Dedifferentiated amniotic fluid mesenchymal stem cell (primary cell): ENCODE results near the gene NRF1.

Experiments
- DNase-seq: peaks from one replicate; pipeline ENCODE4 v3.0.0-alpha.2; 2016; ENCODE audit errors: extremely low spot score

Gene NRF1

DNA sequence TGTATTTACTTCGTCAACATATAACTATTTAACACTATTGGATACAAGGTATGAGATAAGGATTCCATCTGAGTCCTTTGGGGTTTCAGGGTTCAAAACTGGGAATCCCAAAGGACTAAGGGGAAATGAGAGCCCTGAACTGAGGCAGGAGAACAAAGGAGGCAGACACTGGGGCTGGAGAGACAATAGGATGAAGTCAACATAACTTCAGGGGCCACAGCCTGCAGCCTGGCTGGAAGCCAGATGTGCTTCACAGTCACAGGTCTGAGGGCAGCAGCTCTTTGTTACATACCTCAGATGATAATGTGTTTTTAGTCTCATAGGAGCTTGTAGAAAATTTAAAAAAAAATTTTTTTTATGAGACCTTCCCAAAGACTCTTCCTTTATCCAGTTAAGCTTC, 73.3 kb downstream of the NRF1 start:
- no peak for DNase-seq

DNA sequence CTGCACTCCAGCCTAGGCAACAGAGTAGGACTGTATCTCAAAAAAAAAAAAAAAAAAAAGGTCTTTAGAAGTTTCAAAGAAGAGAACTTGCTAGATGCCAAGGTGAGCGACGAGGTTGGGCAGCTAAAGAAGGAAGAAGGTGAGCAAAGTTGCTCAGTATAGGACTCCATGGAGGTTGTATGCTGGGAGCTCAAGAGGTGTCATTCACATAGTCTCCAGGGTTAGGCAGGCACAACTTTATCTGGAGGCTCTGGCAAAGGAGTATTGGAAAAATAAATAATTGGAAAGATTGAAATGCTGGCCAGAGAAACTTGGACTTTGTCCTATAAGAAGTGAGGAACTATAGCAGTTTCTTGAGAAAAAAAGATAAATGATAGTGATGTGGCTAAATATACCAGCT, 74.5 kb downstream of the NRF1 start:
- DNase-seq, result no peak

DNA sequence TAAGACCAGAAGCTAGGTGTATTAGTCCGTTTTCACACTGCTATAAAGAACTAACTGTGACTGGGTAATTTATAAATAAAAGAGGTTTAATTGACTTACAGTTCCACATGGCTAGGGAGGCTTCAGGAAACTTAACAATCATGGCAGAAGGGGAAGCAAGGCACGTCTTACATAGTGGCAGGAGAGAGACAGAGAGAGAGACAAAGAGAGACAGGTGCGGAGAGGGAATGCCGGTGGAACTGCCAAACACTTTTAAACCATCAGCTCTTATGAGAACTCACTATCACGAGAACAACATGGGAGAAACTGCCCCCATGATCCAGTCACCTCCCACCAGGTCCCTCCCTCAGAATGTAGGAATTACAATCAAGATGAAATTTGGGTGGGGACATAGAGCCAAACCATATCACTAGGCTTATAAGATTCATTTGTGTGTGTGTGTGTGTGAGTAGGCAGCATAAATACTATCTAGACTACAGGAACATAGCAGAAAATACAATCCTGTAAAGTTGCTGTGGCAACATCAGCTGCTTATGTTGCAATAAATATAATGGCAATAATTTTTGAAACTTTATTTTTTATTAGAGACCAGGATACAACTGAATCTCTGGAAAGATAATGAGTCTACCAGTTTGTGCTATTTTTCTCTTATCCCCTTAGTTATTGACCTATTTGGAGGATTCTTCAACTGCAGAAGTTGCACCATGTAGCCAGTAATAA, 77.1 kb downstream of the NRF1 start:
- DNase-seq, result no peak

DNA sequence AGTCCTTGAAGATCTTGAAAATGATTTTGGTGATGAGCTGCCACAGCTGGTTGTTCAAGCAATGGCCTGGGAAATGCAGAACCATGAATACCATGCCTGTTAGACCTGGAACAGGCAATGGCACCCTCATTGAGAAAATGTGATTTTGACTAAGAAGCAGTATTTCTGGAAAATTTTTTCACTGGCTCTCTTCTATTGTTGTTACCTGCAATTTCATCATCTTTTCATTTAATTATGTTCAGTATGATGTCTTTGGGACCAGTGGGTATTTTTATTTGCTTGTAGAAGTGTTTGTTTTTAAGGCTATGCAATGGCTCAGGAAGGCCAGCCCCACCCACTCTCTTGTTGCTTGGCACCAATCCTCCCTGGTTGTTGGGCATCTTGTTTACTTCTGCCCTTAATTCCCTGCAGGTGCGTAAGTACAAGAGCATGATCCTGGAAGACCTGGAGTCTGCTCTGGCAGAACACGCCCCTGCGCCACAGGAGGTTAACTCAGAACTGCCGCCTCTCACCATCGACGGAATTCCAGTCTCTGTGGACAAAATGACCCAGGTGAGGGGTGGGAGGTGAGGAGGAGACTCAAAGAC, 78.6 kb downstream of the NRF1 start:
- DNase-seq, result no peak

DNA sequence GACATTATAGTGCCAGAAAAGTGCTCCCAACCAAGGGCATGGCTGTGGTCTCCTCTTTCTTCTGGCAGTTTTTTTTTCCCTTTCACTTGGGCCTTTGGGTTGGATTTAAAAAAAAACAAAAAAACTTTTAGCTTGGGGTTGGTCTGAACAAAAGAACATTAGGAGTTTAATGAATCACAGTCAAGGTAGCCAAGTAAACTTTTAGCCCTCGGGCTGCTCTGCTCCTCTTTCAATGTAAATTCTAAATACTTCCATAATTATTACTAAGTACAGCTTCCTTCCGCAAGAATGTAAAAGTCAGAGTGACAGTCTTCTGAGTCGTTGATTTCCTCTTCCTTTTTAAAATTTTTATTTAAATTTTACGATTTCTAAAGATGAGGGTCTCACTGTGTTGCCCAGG, 79.2 kb downstream of the NRF1 start:
- no peak for DNase-seq

DNA sequence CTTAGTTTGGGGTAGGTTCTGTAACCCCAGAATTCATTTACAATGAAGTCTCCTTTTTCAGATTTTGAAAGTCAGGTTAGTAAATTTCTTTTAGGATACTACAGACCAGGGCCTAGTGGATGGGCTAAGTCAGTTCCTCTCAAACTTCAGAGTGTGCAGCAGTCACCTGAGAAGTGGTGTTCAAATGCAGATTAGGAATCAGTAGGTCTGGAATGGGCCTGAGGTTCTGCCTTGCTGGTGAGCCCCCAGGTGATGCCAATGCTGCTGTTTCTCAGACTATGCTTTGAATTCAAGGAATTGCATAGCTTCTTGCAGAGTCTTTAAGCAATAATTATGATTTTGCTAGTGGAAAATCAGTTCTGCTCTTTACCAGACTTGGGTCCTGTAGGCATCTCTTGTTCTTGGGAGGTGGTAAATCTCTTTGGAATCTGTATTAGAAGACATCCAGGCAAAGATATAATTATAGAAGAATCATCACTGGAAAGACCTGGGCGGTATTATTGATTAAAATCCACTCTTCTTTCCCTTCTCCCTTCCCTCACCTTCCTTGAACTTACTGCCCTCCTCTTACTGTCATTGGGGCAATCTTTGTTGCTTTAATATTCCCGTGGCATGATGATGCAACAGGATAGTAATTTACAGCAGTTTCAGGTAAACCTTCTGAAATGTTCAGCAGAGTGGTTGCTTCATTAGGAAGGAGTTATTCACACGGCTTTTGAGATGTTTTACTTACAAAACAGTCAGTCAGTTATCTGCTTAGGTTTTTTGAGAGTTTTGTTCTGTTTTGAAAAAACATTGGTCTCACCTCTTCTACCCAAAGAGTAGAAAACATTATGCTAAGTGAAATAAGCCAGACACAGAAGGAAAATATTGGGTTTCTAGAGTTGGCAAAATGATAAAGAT, 87.2 kb downstream of the NRF1 start:
- DNase-seq, result no peak

DNA sequence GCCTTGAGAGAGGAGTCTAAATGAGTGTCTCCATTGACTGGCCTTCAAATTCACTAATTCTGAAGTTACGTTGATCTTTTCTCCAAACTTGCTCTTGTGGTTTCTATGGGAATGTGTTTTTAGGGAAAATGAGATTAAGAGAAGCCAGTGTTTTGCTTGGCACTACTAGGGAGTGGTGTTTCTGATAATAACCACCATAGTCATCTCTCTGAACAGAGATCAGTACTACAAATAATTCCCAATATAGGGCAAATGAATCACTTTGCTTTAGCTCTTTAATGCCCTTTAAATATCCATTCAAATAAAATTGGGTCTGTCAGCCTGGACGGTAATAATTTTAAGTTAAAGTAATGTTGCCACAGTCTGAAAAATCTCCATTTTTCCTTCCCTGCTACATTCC, 90.8 kb downstream of the NRF1 start:
- DNase-seq, result no peak

DNA sequence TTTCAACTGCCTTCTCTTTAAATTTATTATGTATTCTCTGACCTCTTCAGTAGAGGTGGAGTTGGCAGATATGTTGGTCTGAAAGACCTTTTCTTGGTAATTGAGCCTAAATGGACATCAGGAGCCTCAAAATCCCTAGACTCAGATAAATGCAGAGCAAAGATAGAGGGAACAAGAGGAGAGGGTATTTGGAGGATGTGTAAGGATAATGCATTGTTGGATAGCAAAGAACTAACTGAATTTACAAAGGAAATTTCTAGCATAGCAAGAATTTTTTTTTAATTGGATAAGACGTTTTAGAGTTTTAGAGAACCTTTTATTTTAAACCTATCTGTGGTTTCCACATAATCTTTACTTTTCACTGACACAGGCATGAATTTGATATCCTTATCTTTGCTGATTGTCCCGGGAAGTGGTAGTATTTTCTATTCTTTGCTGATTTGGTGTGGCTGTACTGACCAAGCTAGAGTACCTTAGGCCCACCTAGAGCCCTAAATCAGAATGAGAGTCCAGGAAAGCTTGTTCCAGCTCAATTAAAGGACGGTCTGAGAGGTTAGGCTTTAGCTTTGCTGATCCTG, 91.3 kb downstream of the NRF1 start:
- no peak for DNase-seq

DNA sequence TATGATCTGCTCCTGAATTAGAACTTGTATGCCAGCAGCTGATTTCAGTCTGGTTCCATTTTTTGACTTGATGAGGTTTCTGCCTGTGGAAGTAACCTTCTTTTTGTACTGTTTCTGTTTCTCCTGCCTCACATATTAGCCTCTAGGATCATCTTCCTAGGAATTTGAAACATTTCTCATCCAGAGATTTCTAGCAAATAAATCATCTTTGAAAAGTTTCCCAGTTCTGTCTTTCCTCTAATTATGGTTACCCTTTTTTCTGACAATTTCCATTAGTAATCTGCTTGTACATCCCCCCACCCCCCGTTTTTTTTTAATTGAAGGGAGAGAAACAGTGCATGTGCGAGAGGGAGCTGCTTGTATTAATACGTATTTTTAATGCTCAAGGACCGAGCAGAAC, 92.2 kb downstream of the NRF1 start:
- DNase-seq, result no peak

DNA sequence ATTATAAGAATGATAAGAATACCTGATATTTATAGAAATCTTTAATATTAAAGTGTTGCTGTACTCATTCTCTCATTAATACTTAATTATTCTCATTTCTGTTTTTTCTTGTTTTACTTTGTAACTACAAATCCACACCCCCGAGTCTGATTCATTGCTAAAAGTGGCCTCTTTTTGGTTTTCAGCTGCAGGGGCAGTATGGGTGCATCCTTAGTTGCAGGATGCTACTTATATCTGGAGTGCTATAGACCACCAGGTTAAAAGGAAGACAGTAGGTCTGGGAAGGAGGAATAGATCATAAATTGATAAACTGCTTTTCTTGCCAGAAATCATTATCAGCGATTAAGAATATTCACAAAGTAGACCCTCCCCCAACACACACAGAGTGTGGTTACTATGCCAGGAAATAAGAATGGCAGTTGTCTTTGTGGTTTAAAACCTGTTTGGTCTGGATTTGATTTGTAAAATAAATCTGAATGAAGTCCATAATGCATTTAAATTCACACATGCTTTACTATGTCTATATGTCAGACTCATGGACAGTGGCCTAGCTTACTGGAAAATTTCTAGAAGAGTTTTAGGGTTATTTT, 96.5 kb downstream of the NRF1 start:
- DNase-seq, result no peak

DNA sequence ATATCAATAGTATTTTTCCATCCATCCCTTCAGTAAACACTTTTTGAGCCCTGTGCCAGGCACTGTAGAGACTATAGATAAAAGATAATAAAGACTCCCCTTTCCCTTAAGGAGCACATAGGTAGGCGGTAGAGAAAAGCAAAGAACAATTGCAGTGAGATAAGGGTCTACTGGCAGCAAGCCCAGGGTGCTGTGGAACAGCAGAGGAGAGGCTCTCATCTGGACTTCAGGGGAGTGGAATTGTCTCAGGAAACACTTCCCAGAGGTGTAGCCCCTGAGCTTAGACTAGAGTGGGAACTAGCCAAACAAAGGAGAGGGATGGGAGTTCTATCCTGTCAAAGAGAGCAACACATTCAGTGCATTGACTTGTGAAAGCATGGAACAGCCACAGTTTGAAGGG, 102.0 kb downstream of the NRF1 start:
- no peak for DNase-seq

DNA sequence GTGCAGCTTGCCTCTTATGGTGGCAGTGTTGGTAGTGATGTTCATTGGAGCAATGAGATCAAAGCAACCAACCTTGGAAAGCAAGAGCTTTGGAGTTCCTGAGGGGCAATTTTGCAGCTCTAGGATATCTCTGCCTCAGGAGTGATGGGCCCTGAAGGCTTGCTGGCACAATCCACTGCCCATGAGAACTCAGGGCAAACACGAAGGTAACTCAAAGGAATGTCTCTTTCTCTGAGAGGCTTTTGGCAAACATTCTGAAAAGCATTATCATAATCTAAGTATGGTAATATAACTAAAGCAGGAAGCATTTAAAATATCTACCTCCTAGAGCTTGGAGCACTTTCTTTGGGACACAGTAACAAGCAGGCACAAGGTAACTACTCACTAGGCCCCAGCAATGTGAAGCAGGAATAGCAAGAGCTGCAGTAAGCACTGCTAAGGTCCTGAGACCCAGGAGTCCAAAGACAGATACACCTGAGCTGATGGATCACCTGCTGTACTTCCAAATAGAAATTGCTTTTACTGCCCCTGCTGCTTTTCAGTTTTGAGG, 103.1 kb downstream of the NRF1 start:
- no peak for DNase-seq

DNA sequence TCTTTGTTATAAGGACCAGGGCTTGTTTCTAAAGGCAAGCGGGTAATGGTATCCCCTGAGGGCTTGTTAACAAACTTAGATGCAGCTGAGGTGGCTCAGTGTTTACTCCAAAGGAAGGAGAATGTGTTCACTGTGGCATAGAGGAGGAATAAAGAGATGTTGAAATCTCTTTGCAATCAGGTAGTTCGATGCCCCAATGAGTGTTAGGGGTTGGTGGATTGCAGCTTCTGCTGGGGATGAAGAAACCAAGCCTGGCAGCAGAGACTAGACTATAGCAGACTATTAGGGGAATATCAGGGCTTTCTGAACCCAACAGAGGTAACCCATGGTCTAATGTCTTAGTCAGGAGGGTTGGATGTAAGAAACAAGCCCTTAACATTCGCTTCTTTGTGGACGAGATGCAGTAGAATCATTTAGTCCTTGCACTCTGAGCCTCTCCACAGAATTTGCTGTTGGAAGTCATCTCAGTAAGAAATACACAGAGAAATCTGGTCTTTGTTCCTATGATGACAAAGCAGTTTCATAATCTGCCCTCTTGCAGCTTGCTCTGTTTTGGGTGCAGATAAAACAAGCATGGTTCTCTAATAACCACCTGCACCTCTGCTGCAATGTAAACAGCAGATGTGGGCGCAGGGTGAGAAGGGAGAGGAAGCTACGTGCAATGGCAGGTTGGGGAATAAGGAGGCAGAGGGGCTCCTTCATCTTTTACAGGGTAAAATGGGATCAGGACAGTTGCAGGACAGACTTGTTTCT, 108.6 kb downstream of the NRF1 start:
- DNase-seq, result no peak

DNA sequence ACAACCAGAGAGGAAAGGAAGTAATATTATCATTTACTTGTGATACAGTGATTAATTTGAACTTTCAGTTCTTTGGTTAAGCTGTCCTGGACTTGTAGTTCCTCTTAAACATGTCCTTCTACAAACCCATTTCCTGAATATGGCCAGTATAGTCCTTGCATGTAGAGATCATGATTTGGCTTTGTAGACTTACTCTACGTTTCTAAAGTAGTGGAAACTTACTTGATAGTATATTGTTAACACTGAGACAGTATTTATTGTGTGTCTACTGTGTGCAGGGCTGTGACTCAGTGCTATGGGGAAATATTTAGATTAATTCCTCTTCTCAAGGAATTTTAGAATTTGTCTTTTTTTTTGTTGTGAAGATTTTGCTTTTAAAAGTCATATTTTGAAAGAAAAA, 109.5 kb downstream of the NRF1 start:
- DNase-seq, result no peak

DNA sequence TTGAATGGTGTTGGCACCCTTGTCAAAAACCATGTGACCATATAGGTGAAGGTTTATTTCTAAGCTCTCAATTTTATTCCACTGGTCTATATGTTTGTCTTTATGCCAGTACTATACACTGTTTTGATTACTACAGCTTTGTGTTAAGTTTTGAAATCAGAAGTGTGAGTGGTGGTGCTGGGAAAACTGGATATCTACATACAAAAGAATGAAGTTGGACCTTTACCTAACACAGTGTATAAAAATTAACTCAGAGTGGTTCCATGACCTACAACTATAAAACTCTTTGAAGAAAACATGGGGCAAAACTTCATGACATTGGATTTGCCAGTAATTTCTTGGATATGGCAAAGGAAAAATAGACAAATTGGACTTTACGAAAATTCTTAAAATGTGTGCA, 112.2 kb downstream of the NRF1 start:
- no peak for DNase-seq

DNA sequence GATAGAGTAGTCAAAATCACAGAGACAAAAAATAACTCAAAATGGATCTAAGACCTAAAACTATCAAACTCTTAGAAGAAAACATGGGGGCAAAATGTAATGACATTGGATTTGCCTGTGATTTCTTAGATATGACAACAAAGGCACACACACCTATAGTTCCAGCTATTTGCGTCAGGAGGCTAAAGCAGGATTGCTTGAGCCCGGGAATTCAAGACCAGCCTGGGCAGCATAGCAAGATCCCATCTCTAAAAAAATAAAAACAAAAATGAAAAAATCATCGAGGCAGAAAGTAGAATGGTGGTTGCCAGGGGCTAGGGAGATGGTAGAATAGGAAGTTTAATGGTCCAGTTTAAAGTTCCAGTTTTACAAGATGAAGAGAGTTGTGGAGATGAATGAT, 113.3 kb downstream of the NRF1 start:
- no peak for DNase-seq

DNA sequence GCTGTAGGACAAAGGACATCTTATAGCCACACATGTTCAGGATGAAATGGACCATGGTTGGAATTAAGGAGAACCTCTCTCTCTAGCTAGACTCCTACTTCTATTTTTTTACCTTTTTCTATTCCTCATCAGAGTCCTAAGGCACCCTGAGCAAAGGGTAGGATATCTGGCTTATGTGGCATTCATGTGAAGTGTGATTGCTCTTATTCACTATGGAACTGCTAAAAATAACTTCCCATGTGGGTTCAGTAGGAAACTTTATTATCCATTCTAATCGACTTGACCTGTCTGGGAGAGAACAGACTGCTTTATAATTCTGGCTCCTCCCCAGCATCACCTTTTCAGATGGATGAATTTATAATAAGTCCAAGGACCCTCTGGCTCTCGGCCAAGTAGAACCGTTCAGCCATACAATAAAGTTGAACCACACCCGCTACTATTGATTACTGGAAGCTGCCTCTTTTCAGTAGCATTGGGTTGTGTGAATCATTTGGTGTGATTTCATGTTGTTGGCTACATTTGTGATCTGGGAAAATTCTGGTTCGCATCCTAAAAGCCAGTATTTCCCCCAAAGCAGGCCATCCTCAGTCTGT, 117.5 kb downstream of the NRF1 start:
- DNase-seq, result no peak

DNA sequence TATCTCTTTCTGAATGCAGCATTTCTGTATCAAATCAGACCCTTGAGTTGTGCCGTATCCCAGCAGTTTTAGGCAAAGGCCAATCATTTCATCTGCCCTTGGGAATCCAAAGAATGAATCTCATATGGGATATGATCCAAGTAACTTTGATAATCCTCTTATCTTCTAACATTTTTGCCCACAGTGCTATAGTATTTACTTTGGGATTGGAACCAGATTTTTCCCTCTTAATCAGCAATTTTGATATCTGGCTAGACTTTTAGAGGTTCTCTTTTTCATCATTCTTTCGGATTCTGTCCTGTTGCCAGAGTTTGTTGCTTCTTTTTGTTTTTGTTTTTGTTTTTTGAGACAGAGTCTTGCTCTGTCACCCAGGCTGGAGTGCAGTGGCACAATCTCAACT, 118.0 kb downstream of the NRF1 start:
- DNase-seq, result no peak

DNA sequence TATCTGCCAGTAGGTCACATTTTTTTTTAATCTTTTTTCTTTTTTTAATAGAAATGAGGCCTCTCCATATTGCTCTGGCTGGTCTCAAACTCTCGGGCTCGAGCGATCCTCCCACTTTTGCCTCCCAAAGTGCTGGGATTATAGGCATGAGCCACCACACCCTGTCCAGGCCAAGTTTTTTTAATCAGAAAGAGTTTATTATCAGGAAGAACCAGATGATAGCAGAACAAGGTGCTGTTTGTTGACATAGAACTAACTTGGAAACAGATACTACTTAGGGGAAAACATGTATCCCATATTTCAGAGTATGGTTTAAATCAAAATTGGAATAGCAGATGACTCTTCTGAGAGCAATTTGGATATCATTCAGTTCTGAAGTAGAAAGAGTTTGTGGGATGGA, 118.6 kb downstream of the NRF1 start:
- DNase-seq, result no peak

DNA sequence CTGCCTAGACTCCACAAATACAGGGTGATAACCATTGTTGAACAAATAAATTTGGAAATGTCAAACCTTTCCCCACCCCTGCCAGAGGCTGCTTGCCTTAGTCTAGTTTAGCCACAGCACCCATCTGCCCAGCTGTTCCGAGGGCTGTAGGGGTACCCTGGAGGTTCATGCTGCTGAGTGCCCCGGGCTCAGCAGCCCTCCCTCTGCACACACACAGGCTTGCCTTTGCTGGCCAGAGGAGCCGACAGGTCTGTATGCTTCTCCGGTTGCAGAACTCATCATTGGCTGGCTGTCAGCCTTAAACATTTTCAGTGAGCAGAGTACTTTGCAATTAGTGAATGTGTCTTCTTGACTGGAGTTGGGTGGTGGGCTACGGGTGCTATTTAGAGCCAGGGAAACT, 122.9 kb downstream of the NRF1 start:
- no peak for DNase-seq

DNA sequence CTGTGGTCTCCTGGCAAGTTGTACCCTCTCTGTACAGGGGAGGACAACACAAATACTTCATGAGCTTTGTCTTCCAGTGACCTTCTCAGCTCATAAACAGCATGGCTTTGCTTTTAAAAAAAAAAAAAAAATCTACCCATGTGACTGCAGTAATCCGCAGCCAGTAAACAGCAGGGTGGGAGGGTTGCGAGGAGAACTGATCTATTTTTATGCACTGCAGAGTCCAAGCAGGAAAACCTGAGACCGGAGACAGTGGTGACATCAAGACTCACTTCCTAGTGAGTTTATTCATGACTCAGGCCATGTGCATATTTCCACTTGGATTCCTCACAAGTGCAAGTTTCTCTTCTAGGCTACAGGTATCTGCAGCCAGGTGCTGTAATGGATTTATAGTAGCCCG, 127.9 kb downstream of the NRF1 start:
- DNase-seq, result no peak
